ENCODE data around the gene MEGF10.

- no peak for TF ChIP-seq POLR2A (IDR thresholded peaks at IDR 0.05)
- no peak for TF ChIP-seq POLR2AphosphoS5 (IDR thresholded peaks at IDR 0.05)
- TF ChIP-seq, protein P1, sequence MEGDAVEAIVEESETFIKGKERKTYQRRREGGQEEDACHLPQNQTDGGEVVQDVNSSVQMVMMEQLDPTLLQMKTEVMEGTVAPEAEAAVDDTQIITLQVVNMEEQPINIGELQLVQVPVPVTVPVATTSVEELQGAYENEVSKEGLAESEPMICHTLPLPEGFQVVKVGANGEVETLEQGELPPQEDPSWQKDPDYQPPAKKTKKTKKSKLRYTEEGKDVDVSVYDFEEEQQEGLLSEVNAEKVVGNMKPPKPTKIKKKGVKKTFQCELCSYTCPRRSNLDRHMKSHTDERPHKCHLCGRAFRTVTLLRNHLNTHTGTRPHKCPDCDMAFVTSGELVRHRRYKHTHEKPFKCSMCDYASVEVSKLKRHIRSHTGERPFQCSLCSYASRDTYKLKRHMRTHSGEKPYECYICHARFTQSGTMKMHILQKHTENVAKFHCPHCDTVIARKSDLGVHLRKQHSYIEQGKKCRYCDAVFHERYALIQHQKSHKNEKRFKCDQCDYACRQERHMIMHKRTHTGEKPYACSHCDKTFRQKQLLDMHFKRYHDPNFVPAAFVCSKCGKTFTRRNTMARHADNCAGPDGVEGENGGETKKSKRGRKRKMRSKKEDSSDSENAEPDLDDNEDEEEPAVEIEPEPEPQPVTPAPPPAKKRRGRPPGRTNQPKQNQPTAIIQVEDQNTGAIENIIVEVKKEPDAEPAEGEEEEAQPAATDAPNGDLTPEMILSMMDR (IDR thresholded peaks at IDR 0.05) = no peak
Observed at GRCh38 chr5:127398508-127398907, 107.9 kb downstream of the MEGF10 start.
